Measurements from ENCODE around the gene TMCC1. TPM values are rescaled to one million over a fixed set of nuclear protein-coding genes. Genes with fewer than 3 reads are reported as not detected.

Gene TMCC1
- total RNA-seq, 2 donors from 2014 or later: 10.1 to 13.2 TPM

DNA sequence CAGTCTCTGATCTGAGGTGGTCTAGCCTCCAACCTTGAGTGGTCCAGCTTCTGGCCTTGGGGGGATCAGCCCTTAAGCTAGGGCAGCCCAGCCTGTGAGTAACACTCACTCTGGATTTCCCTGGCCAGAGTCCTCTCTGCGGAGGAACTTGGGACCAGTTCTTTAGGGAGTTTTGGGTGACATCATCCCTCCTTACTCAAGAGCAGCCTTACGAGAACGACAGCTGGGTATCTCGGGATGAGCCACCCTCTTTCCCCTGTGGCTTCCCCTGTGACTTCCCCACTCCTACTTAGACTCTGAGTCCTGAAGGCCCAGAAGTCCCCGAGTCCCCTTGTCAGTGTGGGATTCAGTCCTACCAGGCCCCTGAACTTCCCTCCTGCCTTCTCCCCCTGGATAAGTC lies 276.8 kb downstream of the TMCC1 start:
- 69 to 76% methylated on average over 4 to 5 of the region's 5 CpGs for WGBS, 2 donors
- H3K4me1 ChIP-seq: peaks cover 6% of the 10 kb centered on the region
- DNase-seq: peak in 2 of 4 donors; percentile 18 to 65

DNA sequence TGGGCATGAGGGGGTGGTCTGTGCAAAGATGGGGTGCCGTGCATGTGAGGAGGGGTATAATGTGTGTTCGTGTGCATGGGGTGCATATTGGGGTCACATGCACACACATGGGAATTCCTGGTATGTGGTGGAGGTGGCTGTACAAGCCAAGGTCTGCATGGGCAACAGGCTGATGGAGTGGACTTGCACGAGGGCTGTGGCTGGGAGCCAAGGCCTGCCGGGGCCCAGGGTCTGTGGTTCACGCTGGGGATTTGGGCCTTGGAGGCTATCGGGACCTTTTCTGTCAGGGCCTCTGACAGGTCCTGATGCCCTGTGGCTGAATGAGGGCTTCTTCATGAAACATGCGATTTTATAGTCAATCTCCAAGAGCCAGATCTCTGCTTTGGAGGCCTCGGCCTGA lies 277.2 kb downstream of the TMCC1 start:
- TF ChIP-seq POLR2A (IDR thresholded peaks at IDR 0.05): no peak
- TF ChIP-seq, protein P1, sequence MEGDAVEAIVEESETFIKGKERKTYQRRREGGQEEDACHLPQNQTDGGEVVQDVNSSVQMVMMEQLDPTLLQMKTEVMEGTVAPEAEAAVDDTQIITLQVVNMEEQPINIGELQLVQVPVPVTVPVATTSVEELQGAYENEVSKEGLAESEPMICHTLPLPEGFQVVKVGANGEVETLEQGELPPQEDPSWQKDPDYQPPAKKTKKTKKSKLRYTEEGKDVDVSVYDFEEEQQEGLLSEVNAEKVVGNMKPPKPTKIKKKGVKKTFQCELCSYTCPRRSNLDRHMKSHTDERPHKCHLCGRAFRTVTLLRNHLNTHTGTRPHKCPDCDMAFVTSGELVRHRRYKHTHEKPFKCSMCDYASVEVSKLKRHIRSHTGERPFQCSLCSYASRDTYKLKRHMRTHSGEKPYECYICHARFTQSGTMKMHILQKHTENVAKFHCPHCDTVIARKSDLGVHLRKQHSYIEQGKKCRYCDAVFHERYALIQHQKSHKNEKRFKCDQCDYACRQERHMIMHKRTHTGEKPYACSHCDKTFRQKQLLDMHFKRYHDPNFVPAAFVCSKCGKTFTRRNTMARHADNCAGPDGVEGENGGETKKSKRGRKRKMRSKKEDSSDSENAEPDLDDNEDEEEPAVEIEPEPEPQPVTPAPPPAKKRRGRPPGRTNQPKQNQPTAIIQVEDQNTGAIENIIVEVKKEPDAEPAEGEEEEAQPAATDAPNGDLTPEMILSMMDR (IDR thresholded peaks at IDR 0.05): no peak
- WGBS, 2 donors: 59 to 61% methylated on average over 5 to 8 of the region's 8 CpGs
- DNase-seq: no peak
- Histone ChIP-seq H3K27me3 (no peaks in the 10 kb centered on the region), H3K36me3 (replicated peaks in 1 of 2; ENCODE audit: insufficient read depth in 1 of 2, low read depth in 2 of 2) (no peaks in the 10 kb centered on the region), H3K27ac (peak overlapping the region in 2 of 4 donors; percentile 20 to 54), H3K4me1 (peaks cover 6% of the 10 kb centered on the region), H3K9me3 (no peaks in the 10 kb centered on the region), H3K4me3 (no peak overlapping the region)
- ATAC-seq: no peak
- intact Hi-C loops (cut with DNase I): loop anchor here (10.0 kb wide), 1 partner anchor 131 kb away; no protein-coding TSS in a partner anchor

More for the DNA sequence above, 276.8 kb downstream of the TMCC1 start:
- TF ChIP-seq, protein P1 (IDR thresholded peaks at IDR 0.05): no peak
- TF ChIP-seq POLR2A (IDR thresholded peaks at IDR 0.05): no peak
- H3K36me3 ChIP-seq (replicated peaks in 1 of 2; ENCODE audit: insufficient read depth in 1 of 2, low read depth in 2 of 2): no peaks in the 10 kb centered on the region
- no peak overlapping the region for H3K4me3 ChIP-seq
- H3K27me3 ChIP-seq: no peaks in the 10 kb centered on the region
- H3K27ac ChIP-seq: peak overlapping the region in 2 of 4 donors; percentile 20 to 59
- ATAC-seq: peak; percentile 25
- H3K9me3 ChIP-seq: no peaks in the 10 kb centered on the region
- intact Hi-C loops (cut with DNase I): loop anchor here (10.0 kb wide), 1 partner anchor 132 kb away; no protein-coding TSS in a partner anchor

DNA sequence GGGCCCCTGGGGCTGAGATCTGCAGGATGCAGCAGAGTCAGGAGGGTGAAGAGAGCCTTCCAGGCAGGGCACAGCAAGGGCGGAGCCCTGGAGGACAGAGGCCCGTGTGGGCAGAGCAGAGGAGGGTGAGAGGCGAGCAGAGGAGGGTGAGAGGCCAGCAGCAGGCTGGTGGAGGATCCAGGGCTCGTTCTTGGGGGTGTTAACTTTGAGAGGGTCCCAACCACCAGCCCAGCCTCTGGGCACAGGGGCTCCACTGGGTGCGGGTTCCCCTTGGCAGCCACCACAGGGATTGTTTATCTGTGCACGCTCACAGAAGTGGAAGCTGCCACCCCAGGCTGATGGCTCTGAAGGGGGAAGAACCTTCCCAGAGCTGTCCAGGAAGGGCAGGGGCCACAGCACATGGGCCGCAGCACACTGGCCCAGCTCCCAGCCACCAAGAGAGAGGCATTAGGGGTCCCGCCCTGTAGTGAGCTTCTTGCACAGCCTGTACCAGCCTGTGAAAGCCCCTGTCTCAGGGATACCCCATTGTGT lies 277.7 kb downstream of the TMCC1 start:
- Histone ChIP-seq H3K36me3 (replicated peaks in 1 of 2; ENCODE audit: insufficient read depth in 1 of 2, low read depth in 2 of 2) (no peaks in the 10 kb centered on the region), H3K27ac (peak overlapping the region in 1 of 4 donors; percentile 54), H3K27me3 (no peaks in the 10 kb centered on the region), H3K4me1 (peaks cover 6% of the 10 kb centered on the region), H3K9me3 (no peaks in the 10 kb centered on the region), H3K4me3 (no peak overlapping the region)
- intact Hi-C loops (cut with DNase I): loop anchor here (10.0 kb wide), 1 partner anchor 131 kb away; no protein-coding TSS in a partner anchor
- WGBS, 2 donors: 74 to 78% methylated on average over 7 to 8 of the region's 8 CpGs
- ATAC-seq (no peak), DNase-seq (no peak)
- no peak for TF ChIP-seq POLR2A (IDR thresholded peaks at IDR 0.05)
- TF ChIP-seq, protein P1 (IDR thresholded peaks at IDR 0.05): no peak

DNA sequence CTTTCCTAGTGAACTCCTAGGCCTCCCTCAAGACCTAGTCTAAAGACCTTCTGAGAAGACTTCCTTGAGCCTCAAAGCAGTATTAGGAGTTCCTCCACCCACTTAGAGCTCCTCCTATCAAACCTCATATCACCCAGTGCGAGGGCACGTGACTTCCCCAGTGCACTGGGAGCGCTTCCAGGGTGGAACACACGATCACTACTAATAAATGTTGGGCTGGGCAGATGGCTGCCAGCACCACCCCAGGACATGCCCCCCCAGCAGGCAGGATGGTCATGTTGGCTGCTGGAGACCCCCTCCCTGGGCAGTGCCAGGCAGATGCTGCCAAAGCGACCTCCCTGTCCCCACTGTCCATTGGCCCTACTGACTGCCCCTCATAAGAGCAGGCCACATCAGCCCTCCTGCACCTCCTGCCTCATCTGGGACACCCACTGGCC lies 278.6 kb downstream of the TMCC1 start:
- DNase-seq (peak in 3 of 4 donors; percentile 62 to 71 (median 68)), ATAC-seq (peak; percentile 46)
- Histone ChIP-seq H3K27me3 (no peaks in the 10 kb centered on the region), H3K9me3 (no peaks in the 10 kb centered on the region), H3K27ac (no peak overlapping the region), H3K4me3 (no peak overlapping the region), H3K36me3 (replicated peaks in 1 of 2; ENCODE audit: insufficient read depth in 1 of 2, low read depth in 2 of 2) (no peaks in the 10 kb centered on the region), H3K4me1 (peaks cover 9% of the 10 kb centered on the region)
- TF ChIP-seq, protein P1 (IDR thresholded peaks at IDR 0.05): no peak
- TF ChIP-seq POLR2A (IDR thresholded peaks at IDR 0.05): no peak
- WGBS, 2 donors: 49 to 51% methylated on average over 5 of the region's 5 CpGs
- intact Hi-C loops (cut with DNase I): loop anchor here (10.0 kb wide), 1 partner anchor 130 kb away; no protein-coding TSS in a partner anchor

- no peak for DNase-seq
- intact Hi-C loops (cut with DNase I): loop anchor here (10.0 kb wide), 1 partner anchor 130 kb away; no protein-coding TSS in a partner anchor
- Histone ChIP-seq H3K4me3 (no peak overlapping the region), H3K4me1 (peaks cover 14% of the 10 kb centered on the region), H3K9me3 (no peaks in the 10 kb centered on the region), H3K27ac (no peak overlapping the region), H3K36me3 (replicated peaks in 1 of 2; ENCODE audit: insufficient read depth in 1 of 2, low read depth in 2 of 2) (no peaks in the 10 kb centered on the region), H3K27me3 (no peaks in the 10 kb centered on the region)
- WGBS, 2 donors: 89 to 92% methylated on average over 6 to 9 of the region's 9 CpGs
- ATAC-seq: no peak
- TF ChIP-seq POLR2A (IDR thresholded peaks at IDR 0.05): no peak
- TF ChIP-seq, protein P1 (IDR thresholded peaks at IDR 0.05): no peak
These were observed 279.1 kb downstream of the TMCC1 start for GRCh38 chr3:129614435-129614834.
